SK-N-SH treated with all-trans-retinoic acid at 6 μM for 48 hours (cell line): ENCODE data around the gene RNF2.

ENCODE experiments used
- ATAC-seq: fragments of 200-7000 bp; cut with Tn5 transposase; 3 replicates; pipeline ENCODE4 v1.9.1; 2020; ENCODE audit warnings: mild to moderate bottlenecking, moderate library complexity
- ARNTL ChIP-seq: fragments of 450-650 bp; formaldehyde crosslinking; IDR thresholded peaks from 2 replicates; pipeline ENCODE4 v1.5.0; 2020; ENCODE audit warnings: low read depth, mild to moderate bottlenecking, moderate library complexity, borderline replicate concordance
- CSDC2 ChIP-seq: fragments of 250-450 bp; sonication (Bioruptor Pico); IDR thresholded peaks from 2 replicates; pipeline ENCODE4 v1.5.0; 2020; ENCODE audit warnings: mild to moderate bottlenecking, moderate library complexity
- ESRRG ChIP-seq: fragments of 250-450 bp; sonication (Bioruptor Pico); IDR thresholded peaks from 2 replicates; pipeline ENCODE4 v1.6.1; 2021; ENCODE audit warnings: mild to moderate bottlenecking
- GLIS3 ChIP-seq: fragments of 250-450 bp; sonication (Bioruptor Pico); IDR thresholded peaks from 2 replicates; pipeline ENCODE4 v1.5.0; 2020; ENCODE audit warnings: mild to moderate bottlenecking, moderate library complexity
- ISL1 ChIP-seq: fragments of 250-450 bp; sonication (Bioruptor Pico); IDR thresholded peaks from 2 replicates; pipeline ENCODE4 v2.1.2; 2022; ENCODE audit warnings: mild to moderate bottlenecking, moderate library complexity
- OSR1 ChIP-seq: fragments of 250-450 bp; sonication (Bioruptor Pico); IDR thresholded peaks from 2 replicates; pipeline ENCODE4 v1.8.0; 2022; ENCODE audit warnings: moderate library complexity, mild to moderate bottlenecking, inconsistent platforms
- PPARA ChIP-seq: fragments of 250-450 bp; sonication (Bioruptor Pico); IDR thresholded peaks from 2 replicates; pipeline ENCODE4 v1.5.0; 2020; ENCODE audit warnings: mild to moderate bottlenecking, borderline replicate concordance
- SNAI2 ChIP-seq: fragments of 250-450 bp; sonication (Bioruptor Pico); IDR thresholded peaks from 2 replicates; pipeline ENCODE4 v1.5.0; 2020; ENCODE audit warnings: mild to moderate bottlenecking, moderate library complexity
- TCF4 ChIP-seq: fragments of 250-450 bp; sonication (Bioruptor Pico); IDR thresholded peaks from 2 replicates; pipeline ENCODE4 v1.8.0; 2021; ENCODE audit warnings: mild to moderate bottlenecking, moderate library complexity, borderline replicate concordance
- TOX ChIP-seq: fragments of 250-450 bp; sonication (Bioruptor Pico); IDR thresholded peaks from 2 replicates; pipeline ENCODE4 v1.8.0; 2021; ENCODE audit warnings: mild to moderate bottlenecking, moderate library complexity, borderline replicate concordance
- ZC3H10 ChIP-seq: fragments of 250-450 bp; sonication (Bioruptor Pico); IDR thresholded peaks from 2 replicates; pipeline ENCODE4 v1.5.1; 2021; ENCODE audit warnings: mild to moderate bottlenecking, moderate library complexity
- ZFP3 ChIP-seq: fragments of 250-450 bp; sonication (Bioruptor Pico); IDR thresholded peaks from 2 replicates; pipeline ENCODE4 v1.5.0; 2020; ENCODE audit warnings: mild to moderate bottlenecking, moderate library complexity
- ZFP30 ChIP-seq: fragments of 450-650 bp; formaldehyde crosslinking; IDR thresholded peaks from 2 replicates; pipeline ENCODE4 v1.5.0; 2022; ENCODE audit warnings: mild to moderate bottlenecking, moderate library complexity
- ZNF565 ChIP-seq: fragments of 450-650 bp; formaldehyde crosslinking; conservative IDR thresholded peaks from 2 replicates; pipeline ENCODE4 v1.5.0; 2020; ENCODE audit warnings: low read depth, mild to moderate bottlenecking, moderate library complexity
- ZNF70 ChIP-seq: fragments of 450-650 bp; formaldehyde crosslinking; IDR thresholded peaks from 2 replicates; pipeline ENCODE4 v1.5.0; 2020; ENCODE audit warnings: mild to moderate bottlenecking, moderate library complexity
- ZNF8 ChIP-seq: fragments of 450-650 bp; formaldehyde crosslinking; IDR thresholded peaks from 2 replicates; pipeline ENCODE4 v1.5.0; 2020; ENCODE audit warnings: mild to moderate bottlenecking, moderate library complexity
- TF ChIP-seq, protein P1 (sequence below): fragments of 250-450 bp; sonication (Bioruptor Pico); IDR thresholded peaks from 2 replicates; pipeline ENCODE4 v1.8.0; 2020; ENCODE audit warnings: mild to moderate bottlenecking, moderate library complexity, borderline replicate concordance
- TF ChIP-seq, protein P2 (sequence below): fragments of 250-450 bp; sonication (Bioruptor Pico); IDR thresholded peaks from 2 replicates; pipeline ENCODE4 v1.5.1; 2020; ENCODE audit warnings: low read depth, mild to moderate bottlenecking, moderate library complexity
- TF ChIP-seq, protein P3 (sequence below): fragments of 250-450 bp; sonication (Bioruptor Pico); IDR thresholded peaks from 2 replicates; pipeline ENCODE4 v1.5.1; 2021; ENCODE audit warnings: mild to moderate bottlenecking, moderate library complexity
- TF ChIP-seq, protein P4 (sequence below): fragments of 250-450 bp; sonication (Bioruptor Pico); IDR thresholded peaks from 2 replicates; pipeline ENCODE4 v1.8.0; 2021; ENCODE audit warnings: low read depth, mild to moderate bottlenecking, moderate library complexity, borderline replicate concordance

RNF2 gene

DNA sequence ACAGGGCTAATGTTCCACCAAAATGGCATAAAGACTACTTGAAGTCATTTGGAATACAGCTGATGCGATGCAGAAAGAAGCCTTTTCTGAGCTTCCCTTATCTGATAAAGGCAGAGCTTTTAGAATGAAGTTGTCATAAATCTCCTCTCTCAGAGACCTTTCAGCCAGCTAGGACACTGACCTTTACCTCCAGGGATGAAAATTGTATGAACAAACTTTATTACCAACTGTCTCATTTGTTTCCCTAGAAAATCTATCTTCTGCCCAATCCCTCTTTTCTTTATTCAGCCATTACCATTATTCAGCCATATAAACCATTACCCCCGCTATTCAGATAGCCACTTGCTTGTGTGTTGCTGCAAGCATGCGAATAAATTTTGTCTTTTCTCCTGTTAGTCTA, 29.7 kb upstream of the RNF2 start:
- ATAC-seq: peak; percentile 11; the same call in 1 of the 3 replicates
- TF ChIP-seq ISL1 (CRISPR knock-in tag) (no peak), GLIS3 (CRISPR knock-in tag) (no peak), ZNF8 (CRISPR knock-in tag) (no peak), ESRRG (CRISPR knock-in tag) (no peak), PPARA (CRISPR knock-in tag) (no peak), TOX (no peak), ZFP3 (CRISPR knock-in tag) (no peak), ARNTL (CRISPR knock-in tag) (no peak), CSDC2 (CRISPR knock-in tag) (no peak), TCF4 (CRISPR knock-in tag) (no peak), ZNF565 (CRISPR knock-in tag) (no peak), ZNF70 (no peak)
- TF ChIP-seq, protein P1, sequence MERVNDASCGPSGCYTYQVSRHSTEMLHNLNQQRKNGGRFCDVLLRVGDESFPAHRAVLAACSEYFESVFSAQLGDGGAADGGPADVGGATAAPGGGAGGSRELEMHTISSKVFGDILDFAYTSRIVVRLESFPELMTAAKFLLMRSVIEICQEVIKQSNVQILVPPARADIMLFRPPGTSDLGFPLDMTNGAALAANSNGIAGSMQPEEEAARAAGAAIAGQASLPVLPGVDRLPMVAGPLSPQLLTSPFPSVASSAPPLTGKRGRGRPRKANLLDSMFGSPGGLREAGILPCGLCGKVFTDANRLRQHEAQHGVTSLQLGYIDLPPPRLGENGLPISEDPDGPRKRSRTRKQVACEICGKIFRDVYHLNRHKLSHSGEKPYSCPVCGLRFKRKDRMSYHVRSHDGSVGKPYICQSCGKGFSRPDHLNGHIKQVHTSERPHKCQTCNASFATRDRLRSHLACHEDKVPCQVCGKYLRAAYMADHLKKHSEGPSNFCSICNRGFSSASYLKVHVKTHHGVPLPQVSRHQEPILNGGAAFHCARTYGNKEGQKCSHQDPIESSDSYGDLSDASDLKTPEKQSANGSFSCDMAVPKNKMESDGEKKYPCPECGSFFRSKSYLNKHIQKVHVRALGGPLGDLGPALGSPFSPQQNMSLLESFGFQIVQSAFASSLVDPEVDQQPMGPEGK (CRISPR knock-in tag): no peak
- TF ChIP-seq, protein P2, sequence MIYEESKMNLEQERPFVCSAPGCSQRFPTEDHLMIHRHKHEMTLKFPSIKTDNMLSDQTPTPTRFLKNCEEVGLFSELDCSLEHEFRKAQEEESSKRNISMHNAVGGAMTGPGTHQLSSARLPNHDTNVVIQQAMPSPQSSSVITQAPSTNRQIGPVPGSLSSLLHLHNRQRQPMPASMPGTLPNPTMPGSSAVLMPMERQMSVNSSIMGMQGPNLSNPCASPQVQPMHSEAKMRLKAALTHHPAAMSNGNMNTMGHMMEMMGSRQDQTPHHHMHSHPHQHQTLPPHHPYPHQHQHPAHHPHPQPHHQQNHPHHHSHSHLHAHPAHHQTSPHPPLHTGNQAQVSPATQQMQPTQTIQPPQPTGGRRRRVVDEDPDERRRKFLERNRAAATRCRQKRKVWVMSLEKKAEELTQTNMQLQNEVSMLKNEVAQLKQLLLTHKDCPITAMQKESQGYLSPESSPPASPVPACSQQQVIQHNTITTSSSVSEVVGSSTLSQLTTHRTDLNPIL: no peak
- TF ChIP-seq, protein P3, sequence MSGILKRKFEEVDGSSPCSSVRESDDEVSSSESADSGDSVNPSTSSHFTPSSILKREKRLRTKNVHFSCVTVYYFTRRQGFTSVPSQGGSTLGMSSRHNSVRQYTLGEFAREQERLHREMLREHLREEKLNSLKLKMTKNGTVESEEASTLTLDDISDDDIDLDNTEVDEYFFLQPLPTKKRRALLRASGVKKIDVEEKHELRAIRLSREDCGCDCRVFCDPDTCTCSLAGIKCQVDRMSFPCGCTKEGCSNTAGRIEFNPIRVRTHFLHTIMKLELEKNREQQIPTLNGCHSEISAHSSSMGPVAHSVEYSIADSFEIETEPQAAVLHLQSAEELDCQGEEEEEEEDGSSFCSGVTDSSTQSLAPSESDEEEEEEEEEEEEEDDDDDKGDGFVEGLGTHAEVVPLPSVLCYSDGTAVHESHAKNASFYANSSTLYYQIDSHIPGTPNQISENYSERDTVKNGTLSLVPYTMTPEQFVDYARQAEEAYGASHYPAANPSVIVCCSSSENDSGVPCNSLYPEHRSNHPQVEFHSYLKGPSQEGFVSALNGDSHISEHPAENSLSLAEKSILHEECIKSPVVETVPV (CRISPR knock-in tag): no peak
- TF ChIP-seq, protein P4, sequence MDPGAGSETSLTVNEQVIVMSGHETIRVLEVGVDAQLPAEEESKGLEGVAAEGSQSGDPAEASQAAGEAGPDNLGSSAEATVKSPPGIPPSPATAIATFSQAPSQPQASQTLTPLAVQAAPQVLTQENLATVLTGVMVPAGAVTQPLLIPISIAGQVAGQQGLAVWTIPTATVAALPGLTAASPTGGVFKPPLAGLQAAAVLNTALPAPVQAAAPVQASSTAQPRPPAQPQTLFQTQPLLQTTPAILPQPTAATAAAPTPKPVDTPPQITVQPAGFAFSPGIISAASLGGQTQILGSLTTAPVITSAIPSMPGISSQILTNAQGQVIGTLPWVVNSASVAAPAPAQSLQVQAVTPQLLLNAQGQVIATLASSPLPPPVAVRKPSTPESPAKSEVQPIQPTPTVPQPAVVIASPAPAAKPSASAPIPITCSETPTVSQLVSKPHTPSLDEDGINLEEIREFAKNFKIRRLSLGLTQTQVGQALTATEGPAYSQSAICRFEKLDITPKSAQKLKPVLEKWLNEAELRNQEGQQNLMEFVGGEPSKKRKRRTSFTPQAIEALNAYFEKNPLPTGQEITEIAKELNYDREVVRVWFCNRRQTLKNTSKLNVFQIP (CRISPR knock-in tag): no peak

DNA sequence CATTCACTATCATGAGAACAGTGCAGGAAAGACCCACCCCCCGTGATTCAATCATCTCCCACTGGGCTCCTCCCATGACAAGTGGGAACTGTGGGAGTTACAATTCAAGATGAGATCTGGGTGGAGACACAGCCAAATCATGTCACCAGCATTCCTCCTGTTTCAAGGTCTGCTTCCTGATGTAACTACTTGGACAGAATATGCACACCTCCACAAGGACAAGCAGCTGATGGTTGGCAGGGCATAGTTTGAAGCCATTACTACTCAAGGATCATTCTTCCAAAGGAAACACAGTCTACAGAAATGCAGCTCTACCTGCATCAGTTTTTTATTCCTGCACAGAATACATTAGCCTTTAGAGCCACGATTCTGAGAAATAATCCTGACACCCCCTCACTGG, 28.5 kb upstream of the RNF2 start:
- TF ChIP-seq ZFP30 (CRISPR knock-in tag) (no peak), ZNF8 (CRISPR knock-in tag) (no peak), OSR1 (CRISPR knock-in tag) (no peak), ZNF565 (CRISPR knock-in tag) (no peak), ARNTL (CRISPR knock-in tag) (no peak), ESRRG (CRISPR knock-in tag) (no peak), GLIS3 (CRISPR knock-in tag) (no peak), ZC3H10 (CRISPR knock-in tag) (no peak), SNAI2 (CRISPR knock-in tag) (no peak), TCF4 (CRISPR knock-in tag) (no peak), CSDC2 (CRISPR knock-in tag) (no peak)
- TF ChIP-seq, protein P4 (CRISPR knock-in tag): no peak
- TF ChIP-seq, protein P3 (CRISPR knock-in tag): no peak
- peak; percentile 53 for ATAC-seq

DNA sequence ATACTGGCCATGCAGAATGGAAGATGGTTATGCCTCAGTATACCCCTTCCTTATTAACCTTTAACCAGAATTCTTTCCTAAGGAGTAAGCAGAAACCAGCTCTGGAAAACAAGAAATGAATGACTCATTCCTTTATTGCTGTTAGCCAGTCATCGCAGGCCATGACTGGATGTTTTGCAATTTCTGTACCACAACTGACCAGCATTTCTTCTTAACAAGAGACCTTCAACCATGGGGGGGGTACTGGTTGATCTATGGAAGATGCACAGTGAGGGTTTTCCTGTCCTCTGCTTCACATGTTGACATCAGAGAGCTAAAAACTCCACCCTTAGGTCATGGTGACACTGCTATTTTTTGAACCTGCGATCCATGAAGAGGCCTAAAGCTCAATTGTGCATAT, 28.0 kb upstream of the RNF2 start:
- TF ChIP-seq OSR1 (CRISPR knock-in tag): peak; percentile 72; the same call in 1 of the 2 replicates
- TF ChIP-seq, protein P3 (CRISPR knock-in tag): no peak
- peak; percentile 87 for ATAC-seq
